CD4-positive, alpha-beta T cell (primary cell): Measurements from ENCODE around the gene CITED4. TPM values are rescaled to one million over a fixed set of nuclear protein-coding genes. Genes with fewer than 3 reads are reported as not detected.
A peak's percentile ranks its signal among the peaks of the same experiment; 100 is the strongest.

Source experiments
- ATAC-seq: fragments of 200-7000 bp; cut with Tn5 transposase; one replicate; pipeline ENCODE4 v1.10.0; 2022; ENCODE audit warnings: mild to moderate bottlenecking; ENCODE audit not compliant: poor library complexity
- CTCF ChIA-PET: fragments of 350-600 bp; sonication (Branson Sonifier 250); formaldehyde crosslinking; loops from one replicate; lab custom pipeline; 2021; ENCODE audit warnings: antibody characterized with exemption, inconsistent platforms; lab: Charles Lee
- POLR2A ChIA-PET: fragments of 350-600 bp; sonication (Branson Sonifier 250); formaldehyde crosslinking; loops from one replicate; lab custom pipeline; 2021; ENCODE audit warnings: antibody characterized with exemption, inconsistent platforms; lab: Charles Lee
- DNase-seq, 14 experiments: peaks; one replicate each; pipeline ENCODE4 v3.0.0-alpha.2; 2013 to 2020; ENCODE audit warnings: mixed read lengths in 2 of 14
- H3K27ac ChIP-seq, 2 donors: one replicate each; pipeline versions ENCODE4 v1.5.1 to v1.7.0; 2013; ENCODE audit warnings: low read length in 2 of 2, low read depth in 1 of 2, mild to moderate bottlenecking in 1 of 2
- H3K27me3 ChIP-seq, 2 experiments: 1 replicate in 1 of 2; 2 replicates in 1 of 2; pipeline versions ENCODE4 v1.6.1 to v1.7.0; 2013; ENCODE audit warnings: low read length in 2 of 2, control low read depth in 1 of 2, mild to moderate bottlenecking in 1 of 2, moderate library complexity in 1 of 2; ENCODE audit not compliant: insufficient read depth in 2 of 2, control insufficient read depth in 1 of 2
- H3K36me3 ChIP-seq: one replicate; pipeline ENCODE4 v1.6.1; 2013; ENCODE audit warnings: low read length, control low read depth; ENCODE audit not compliant: insufficient read depth
- H3K4me1 ChIP-seq: one replicate; pipeline ENCODE4 v1.6.1; 2013; ENCODE audit warnings: low read length, control low read depth; ENCODE audit not compliant: insufficient read depth
- H3K4me3 ChIP-seq: one replicate; pipeline ENCODE4 v1.5.1; 2013; ENCODE audit warnings: mild to moderate bottlenecking, low read length, moderate library complexity
- H3K9me3 ChIP-seq, 2 experiments: 1 replicate in 1 of 2; 2 replicates in 1 of 2; pipeline versions ENCODE4 v1.6.1 to v1.7.0; 2013; ENCODE audit warnings: low read length in 2 of 2, mild to moderate bottlenecking in 2 of 2, control low read depth in 1 of 2, moderate library complexity in 1 of 2; ENCODE audit not compliant: control insufficient read depth in 1 of 2, insufficient read depth in 1 of 2
- H3K27ac Mint-ChIP-seq: one replicate; pipeline ENCODE4 v1.8.0; 2020; ENCODE audit warnings: mixed read lengths
- H3K27me3 Mint-ChIP-seq: one replicate; pipeline ENCODE4 v1.8.0; 2021; ENCODE audit warnings: mixed read lengths
- H3K36me3 Mint-ChIP-seq: one replicate; pipeline ENCODE4 v1.8.0; 2021; ENCODE audit warnings: low read depth, mixed read lengths
- H3K4me1 Mint-ChIP-seq: one replicate; pipeline ENCODE4 v1.8.0; 2021; ENCODE audit warnings: low read depth, mixed read lengths
- H3K4me3 Mint-ChIP-seq: one replicate; pipeline ENCODE4 v1.8.0; 2020; ENCODE audit warnings: mild to moderate bottlenecking, mixed read lengths
- H3K9me3 Mint-ChIP-seq: one replicate; pipeline ENCODE4 v1.8.0; 2020; ENCODE audit warnings: mixed read lengths
- CTCF ChIP-seq: fragments of 200-600 bp; IDR thresholded peaks from one replicate; pipeline ENCODE4 v1.8.0; 2022; ENCODE audit warnings: antibody characterized with exemption, mild to moderate bottlenecking
- intact Hi-C, 2 experiments: fragments of 100-400 bp; cut with DNase I in 1 of 2; cut with micrococcal nuclease in 1 of 2; formaldehyde crosslinking; loops; one replicate each; pipeline versions ENCODE4 v1.15.1 to v1.9.0; 2023 to 2025; cut with DNase I, micrococcal nuclease
- total RNA-seq, 174 experiments: library from RNA in 2 of 174; stranded (reverse) in 2 of 174; gene quantifications; one replicate each; pipeline ENCODE4 v1.2.3 and lab custom pipeline; 2021 to 2026

CITED4 gene
- total RNA-seq, 2 experiments from 2014 or later = 51.6 to 52.0 TPM

DNA sequence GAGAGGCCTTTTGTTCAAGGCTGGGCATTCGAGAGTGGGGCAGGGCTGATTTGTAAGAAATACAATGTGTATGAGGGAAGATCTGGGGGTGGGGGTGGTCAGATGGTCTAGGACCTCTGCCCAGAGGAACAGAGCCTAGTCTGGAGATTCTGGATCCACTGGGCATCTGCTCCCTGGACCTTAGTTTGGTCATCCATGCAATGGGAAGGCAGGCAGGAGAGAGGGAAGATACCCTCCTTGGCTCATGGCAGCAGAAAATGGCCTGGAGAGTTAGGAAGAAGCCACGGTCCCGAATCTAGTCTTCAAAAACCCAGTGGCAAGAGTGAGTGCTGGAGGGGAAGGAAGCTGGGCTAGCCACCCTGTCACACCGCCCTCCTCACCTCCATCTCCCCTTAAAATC is 38.8 kb downstream of the CITED4 start:
- ATAC-seq = no peak
- no peaks in the 10 kb centered on the region for H3K36me3 Mint-ChIP-seq
- H3K9me3 ChIP-seq = no peaks in the 10 kb centered on the region

GRCh38 chr1:40822890-40823289 is 39.3 kb downstream of the CITED4 start:
- no peaks in the 10 kb centered on the region for H3K27me3 ChIP-seq
- H3K27ac ChIP-seq = no peak overlapping the region
- CTCF ChIA-PET = no interaction called here
- H3K36me3 ChIP-seq = no peaks in the 10 kb centered on the region
- ATAC-seq (no peak), DNase-seq (no peak)
- no peak overlapping the region for H3K4me3 Mint-ChIP-seq
- POLR2A ChIA-PET = no interaction called here
- no peak overlapping the region for H3K4me3 ChIP-seq
- H3K4me1 Mint-ChIP-seq = peaks cover 27% of the 10 kb centered on the region
- H3K27me3 Mint-ChIP-seq = no peaks in the 10 kb centered on the region
- H3K9me3 ChIP-seq = no peaks in the 10 kb centered on the region
- TF ChIP-seq CTCF = no peak
- no peak overlapping the region for H3K27ac Mint-ChIP-seq
- H3K9me3 Mint-ChIP-seq = no peaks in the 10 kb centered on the region
- H3K36me3 Mint-ChIP-seq = no peaks in the 10 kb centered on the region
- peaks cover 28% of the 10 kb centered on the region for H3K4me1 ChIP-seq
- intact Hi-C loops = no loop called here

More for the DNA sequence above, 38.8 kb downstream of the CITED4 start:
- peaks cover 23% of the 10 kb centered on the region for H3K4me1 Mint-ChIP-seq
- ChIA-PET POLR2A (no interaction called here), CTCF (no interaction called here)
- no peak for TF ChIP-seq CTCF
- H3K27me3 Mint-ChIP-seq = no peaks in the 10 kb centered on the region
- peaks cover 25% of the 10 kb centered on the region for H3K4me1 ChIP-seq
- H3K36me3 ChIP-seq = no peaks in the 10 kb centered on the region
- H3K9me3 Mint-ChIP-seq = no peaks in the 10 kb centered on the region
- H3K27ac Mint-ChIP-seq = no peak overlapping the region
- no peak overlapping the region for H3K27ac ChIP-seq
- no peak overlapping the region for H3K4me3 Mint-ChIP-seq
- H3K4me3 ChIP-seq = no peak overlapping the region
- intact Hi-C loops = no loop called here
- no peaks in the 10 kb centered on the region for H3K27me3 ChIP-seq
- DNase-seq = no peak

DNA sequence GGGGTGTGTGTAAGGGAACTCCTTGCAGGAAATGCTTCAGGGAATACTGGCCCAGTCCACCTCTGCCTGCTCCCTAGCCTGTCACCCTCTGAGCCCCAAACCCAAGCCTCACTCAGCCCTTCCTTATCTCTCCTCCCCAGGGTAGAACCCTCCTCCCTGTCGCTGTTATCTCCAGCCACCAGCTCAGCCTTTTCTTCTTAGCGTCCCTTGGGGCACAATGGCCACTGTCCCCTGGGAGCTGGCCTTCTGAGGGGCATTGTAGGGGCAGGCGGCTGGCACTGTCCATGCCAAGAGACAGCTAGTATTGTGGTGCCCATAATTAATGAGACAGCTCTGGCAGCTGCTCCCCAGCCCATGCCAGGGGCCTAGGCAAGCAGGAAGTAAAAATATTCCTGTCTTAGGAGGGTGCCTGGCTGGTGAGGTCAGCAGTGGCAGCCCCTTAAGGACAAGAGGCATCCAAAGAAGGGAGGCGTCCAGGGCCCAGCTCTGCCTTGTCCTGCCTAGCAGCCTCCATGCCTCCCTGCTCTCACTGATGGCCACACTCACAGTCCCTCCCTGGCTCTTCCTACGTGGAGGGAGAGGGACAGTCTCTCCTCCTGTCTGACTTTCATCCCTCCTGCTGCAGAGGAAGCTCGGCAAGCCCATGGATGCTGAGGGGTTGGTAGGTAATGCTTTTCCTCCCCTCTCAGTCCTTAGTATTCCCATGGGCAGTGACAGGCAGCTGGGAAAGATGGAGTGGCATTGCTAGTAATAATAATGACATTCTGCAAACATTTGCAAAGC is 41.1 kb downstream of the CITED4 start:
- CTCF ChIA-PET = interaction anchor here (0.8 kb wide), 1 partner anchor 47 kb away, joined by 3 read pairs; no protein-coding TSS in a partner anchor
- Histone ChIP-seq H3K9me3 (no peaks in the 10 kb centered on the region), H3K36me3 (no peaks in the 10 kb centered on the region), H3K27me3 (no peaks in the 10 kb centered on the region), H3K27ac (no peak overlapping the region), H3K4me3 (no peak overlapping the region), H3K4me1 (peaks cover 31% of the 10 kb centered on the region)
- intact Hi-C loops = no loop called here
- no peak for ATAC-seq
- Mint-ChIP-seq H3K4me1 (peaks cover 25% of the 10 kb centered on the region), H3K9me3 (no peaks in the 10 kb centered on the region), H3K27ac (no peak overlapping the region), H3K36me3 (no peaks in the 10 kb centered on the region), H3K27me3 (no peaks in the 10 kb centered on the region), H3K4me3 (peak overlapping the region; percentile 27)
- POLR2A ChIA-PET = interaction anchor here (0.5 kb wide), 1 partner anchor 593 kb away, joined by 4 read pairs; no protein-coding TSS in a partner anchor
- DNase-seq = no peak
- TF ChIP-seq CTCF = no peak
